H9 (cell line): Measurements from ENCODE around the gene FAM13A. TPM values are rescaled to one million over a fixed set of nuclear protein-coding genes. Genes with fewer than 3 reads are reported as not detected.
"Not testable (repeated sequence)": the region's sequence is repeated elsewhere in the genome, so short reads cannot be mapped to it uniquely, and the experiment has no call there.

Source experiments
- DNase-seq: peaks from one replicate; pipeline ENCODE4 v3.0.0-alpha.2; 2017
- H2AFZ ChIP-seq: one replicate; pipeline ENCODE4 v1.6.1; 2013; ENCODE audit warnings: mild to moderate bottlenecking, low read length, control low read depth, moderate library complexity
- H2AK5ac ChIP-seq: 2 replicates; pipeline ENCODE4 v1.6.1; 2013; ENCODE audit warnings: low read length, control low read depth, mixed read lengths; ENCODE audit not compliant: insufficient read length
- H2BK120ac ChIP-seq: one replicate; pipeline ENCODE4 v1.6.1; 2013; ENCODE audit warnings: low read depth, mild to moderate bottlenecking, low read length, control low read depth, inconsistent platforms; ENCODE audit not compliant: poor library complexity, severe bottlenecking
- H2BK12ac ChIP-seq: 2 replicates; pipeline ENCODE4 v1.6.1; 2013; ENCODE audit warnings: low read length, control low read depth, mixed read lengths, low read depth; ENCODE audit not compliant: insufficient read length
- H2BK15ac ChIP-seq: 2 replicates; pipeline ENCODE4 v1.6.1; 2013; ENCODE audit warnings: low read depth, low read length, control low read depth
- H2BK20ac ChIP-seq: one replicate; pipeline ENCODE4 v1.6.1; 2013; ENCODE audit warnings: low read depth, mild to moderate bottlenecking, low read length, control low read depth, inconsistent platforms; ENCODE audit not compliant: poor library complexity, severe bottlenecking
- H2BK5ac ChIP-seq: 2 replicates; pipeline ENCODE4 v1.6.1; 2013; ENCODE audit warnings: low read length, control low read depth, mixed read lengths; ENCODE audit not compliant: insufficient read length
- H3K14ac ChIP-seq: 2 replicates; pipeline ENCODE4 v1.6.1; 2013; ENCODE audit warnings: low read length, control low read depth; ENCODE audit not compliant: insufficient read depth
- H3K18ac ChIP-seq: 2 replicates; pipeline ENCODE4 v1.6.1; 2013; ENCODE audit warnings: low read depth, mild to moderate bottlenecking, mixed read lengths, low read length, control low read depth; ENCODE audit not compliant: insufficient read length
- H3K23ac ChIP-seq: 2 replicates; pipeline ENCODE4 v1.6.1; 2013; ENCODE audit warnings: low read length, control low read depth, mixed read lengths, low read depth; ENCODE audit not compliant: insufficient read length
- H3K23me2 ChIP-seq: 2 replicates; pipeline ENCODE4 v1.6.1; 2013; ENCODE audit warnings: low read depth, mild to moderate bottlenecking, mixed read lengths, low read length, control low read depth; ENCODE audit not compliant: insufficient read length, poor library complexity, severe bottlenecking
- H3K27ac ChIP-seq: 2 replicates; pipeline ENCODE4 v1.5.1; 2013; ENCODE audit warnings: low read length, control low read depth, mixed read lengths, low read depth; ENCODE audit not compliant: insufficient read length
- H3K27me3 ChIP-seq: 2 replicates; pipeline ENCODE4 v1.6.1; 2013; ENCODE audit warnings: low read length, control low read depth, inconsistent platforms; ENCODE audit not compliant: insufficient read depth
- H3K4ac ChIP-seq: 2 replicates; pipeline ENCODE4 v1.6.1; 2013; ENCODE audit warnings: low read depth, mild to moderate bottlenecking, control low read depth, inconsistent platforms, low read length, moderate library complexity
- H3K4me1 ChIP-seq: 2 replicates; pipeline ENCODE4 v1.6.1; 2013; ENCODE audit warnings: low read length, control low read depth, inconsistent platforms; ENCODE audit not compliant: insufficient read depth
- H3K4me2 ChIP-seq: 2 replicates; pipeline ENCODE4 v1.6.1; 2013; ENCODE audit warnings: low read length, control low read depth, mixed read lengths; ENCODE audit not compliant: insufficient read length, insufficient read depth
- H3K56ac ChIP-seq: 2 replicates; pipeline ENCODE4 v1.6.1; 2013; ENCODE audit warnings: low read depth, mild to moderate bottlenecking, mixed read lengths, low read length, control low read depth; ENCODE audit not compliant: insufficient read length
- H3K79me1 ChIP-seq: 2 replicates; pipeline ENCODE4 v1.6.1; 2013; ENCODE audit warnings: low read depth, mild to moderate bottlenecking, moderate library complexity, low read length, control low read depth, inconsistent platforms; ENCODE audit not compliant: insufficient read depth, poor library complexity, severe bottlenecking
- H3K79me2 ChIP-seq: 2 replicates; pipeline ENCODE4 v1.6.1; 2013; ENCODE audit warnings: low read length, control low read depth, inconsistent platforms; ENCODE audit not compliant: insufficient read depth
- H3K9ac ChIP-seq: 2 replicates; pipeline ENCODE4 v1.6.1; 2013; ENCODE audit warnings: low read length, control low read depth, mixed read lengths; ENCODE audit not compliant: insufficient read length; ENCODE audit errors: extremely low read depth
- H3K9me3 ChIP-seq: one replicate; pipeline ENCODE4 v1.6.1; 2013; ENCODE audit warnings: low read depth, low read length, inconsistent platforms; ENCODE audit not compliant: control insufficient read depth
- H3T11ph ChIP-seq: one replicate; pipeline ENCODE4 v1.6.1; 2013; ENCODE audit warnings: mild to moderate bottlenecking, low read length, control low read depth, inconsistent platforms
- H4K20me1 ChIP-seq: one replicate; pipeline ENCODE4 v1.6.1; 2013; ENCODE audit not compliant: control insufficient read depth, insufficient read length, insufficient read depth
- H4K5ac ChIP-seq: 2 replicates; pipeline ENCODE4 v1.6.1; 2013; ENCODE audit warnings: low read depth, mild to moderate bottlenecking, mixed read lengths, low read length, control low read depth; ENCODE audit not compliant: insufficient read length
- H4K8ac ChIP-seq: replicated peaks from 2 replicates; pipeline ENCODE4 v1.6.1; 2013; ENCODE audit warnings: low read length, control low read depth, mixed read lengths, low read depth; ENCODE audit not compliant: insufficient read length
- H4K91ac ChIP-seq: 2 replicates; pipeline ENCODE4 v1.6.1; 2013; ENCODE audit warnings: low read depth, mild to moderate bottlenecking, moderate library complexity, mixed read lengths, low read length, control low read depth; ENCODE audit not compliant: insufficient read length
- H3K27ac Mint-ChIP-seq, 3 experiments: 2 replicates in 2 of 3; 3 replicates in 1 of 3; pipeline ENCODE4 v1.8.0; 2020 to 2021; ENCODE audit warnings: mixed read lengths in 3 of 3, mild to moderate bottlenecking in 1 of 3, moderate library complexity in 1 of 3
- H3K27me3 Mint-ChIP-seq: 2 replicates; pipeline ENCODE4 v1.8.0; 2021; ENCODE audit warnings: low read depth, mild to moderate bottlenecking, moderate library complexity, mixed read lengths
- H3K36me3 Mint-ChIP-seq, 3 experiments: 2 replicates in 2 of 3; 3 replicates in 1 of 3; pipeline ENCODE4 v1.8.0; 2020 to 2021; ENCODE audit warnings: low read depth in 3 of 3, mixed read lengths in 3 of 3; ENCODE audit not compliant: insufficient read depth in 1 of 3
- H3K4me1 Mint-ChIP-seq, 2 experiments: 2 replicates each; pipeline ENCODE4 v1.8.0; 2020; ENCODE audit warnings: mixed read lengths in 2 of 2
- H3K4me3 Mint-ChIP-seq, 2 experiments: 2 replicates in 1 of 2; 3 replicates in 1 of 2; pipeline ENCODE4 v1.8.0; 2020 to 2021; ENCODE audit warnings: mild to moderate bottlenecking in 2 of 2, mixed read lengths in 2 of 2, moderate library complexity in 1 of 2
- H3K9me3 Mint-ChIP-seq, 2 experiments: 2 replicates in 1 of 2; 3 replicates in 1 of 2; pipeline ENCODE4 v1.8.0; 2020; ENCODE audit warnings: mild to moderate bottlenecking in 2 of 2, mixed read lengths in 2 of 2, moderate library complexity in 1 of 2
- CTCF ChIP-seq: fragments of 200-600 bp; sonication (generic); conservative IDR thresholded peaks from 3 replicates; pipeline ENCODE4 v1.8.0; 2021; ENCODE audit warnings: antibody characterized with exemption, mild to moderate bottlenecking
- WGBS: extraction: QIAGEN DNeasy Blood & Tissue Kit; methylation state at CpG from one replicate; pipeline ENCODE4 v1.1.7; 2013; ENCODE audit warnings: missing lambda C conversion rate, low lambda C conversion rate, mixed read lengths; ENCODE audit not compliant: insufficient read length; ENCODE audit errors: extremely low coverage; 5-methylcytosine and 5-hydroxymethylcytosine counted together
- total RNA-seq: library from RNA; stranded (reverse); gene quantifications from 2 replicates; pipeline ENCODE4 v1.2.1, GENCODE V29; 2021

Gene FAM13A
- total RNA-seq, 1 experiment from 2014 or later = 12.7 TPM

- Histone ChIP-seq H4K5ac (no peak overlapping the region), H3K79me2 (no peaks in the 10 kb centered on the region), H3K79me1 (no peaks in the 10 kb centered on the region), H3K4me2 (no peak overlapping the region), H2AFZ (no peak overlapping the region), H3K23ac (no peak overlapping the region), H3K18ac (no peak overlapping the region), H3K56ac (no peak overlapping the region), H3K14ac (no peak overlapping the region), H2AK5ac (no peak overlapping the region), H2BK120ac (no peak overlapping the region), H3K27ac (no peak overlapping the region), H3K4ac (no peak overlapping the region), H3K27me3 (no peaks in the 10 kb centered on the region), H2BK15ac (no peak overlapping the region), H4K8ac (no peak overlapping the region), H4K20me1 (no peaks in the 10 kb centered on the region), H3K9ac (no peak overlapping the region), H2BK5ac (no peak overlapping the region), H2BK20ac (no peak overlapping the region), H3K9me3 (no peaks in the 10 kb centered on the region), H3K23me2 (no peaks in the 10 kb centered on the region), H3T11ph (no peak overlapping the region), H4K91ac (no peak overlapping the region), H3K4me1 (no peaks in the 10 kb centered on the region), H2BK12ac (no peak overlapping the region)
- Mint-ChIP-seq H3K27me3 (no peaks in the 10 kb centered on the region), H3K4me3 (no peak overlapping the region), H3K27ac (no peak overlapping the region), H3K9me3 (no peaks in the 10 kb centered on the region), H3K4me1 (no peaks in the 10 kb centered on the region), H3K36me3 (peaks cover 3 to 13% (median 5%) of the 10 kb centered on the region in 3 experiments; a peak in 5 of 7 replicates)
- TF ChIP-seq CTCF = no peak
- WGBS = no CpG with 5 or more reads among the region's 1 CpG
- DNase-seq = no peak
These were observed 61.1 kb downstream of the FAM13A start for GRCh38 chr4:88995874-88996273.

- not testable (repeated sequence) for H3K27me3 Mint-ChIP-seq, H3K18ac ChIP-seq, H3K9ac ChIP-seq, H4K91ac ChIP-seq, H3K23ac ChIP-seq, H3K4ac ChIP-seq, H3K79me2 ChIP-seq, H3K9me3 Mint-ChIP-seq, H3K4me1 ChIP-seq, H3K27me3 ChIP-seq, H3T11ph ChIP-seq, H3K4me1 Mint-ChIP-seq, H3K79me1 ChIP-seq, H2AFZ ChIP-seq, H2BK12ac ChIP-seq, H3K56ac ChIP-seq, H2BK20ac ChIP-seq, H3K27ac ChIP-seq, H4K5ac ChIP-seq, H2BK120ac ChIP-seq, H3K23me2 ChIP-seq, H2BK15ac ChIP-seq, DNase-seq, H3K9me3 ChIP-seq, H3K4me3 Mint-ChIP-seq, H2BK5ac ChIP-seq, H2AK5ac ChIP-seq, H3K4me2 ChIP-seq, H4K8ac ChIP-seq, H4K20me1 ChIP-seq, H3K27ac Mint-ChIP-seq, H3K14ac ChIP-seq
- no CpG with 5 or more reads among the region's 1 CpG for WGBS
- H3K36me3 Mint-ChIP-seq = peaks cover 3 to 13% (median 5%) of the 10 kb centered on the region in 3 experiments; a peak in 5 of 7 replicates
These were observed 61.7 kb downstream of the FAM13A start for GRCh38 chr4:88995257-88995656.
